GM12873 (cell line): ENCODE data around the gene KMO.

Experiments used
- TF ChIP-seq, protein P1 (sequence below): IDR thresholded peaks from 2 replicates; pipeline ENCODE4 v1.5.1; 2012; ENCODE audit warnings: low read depth, mild to moderate bottlenecking, moderate library complexity, low read length, control low read depth; ENCODE audit not compliant: insufficient read depth; ENCODE audit errors: missing control alignments

Gene KMO

DNA sequence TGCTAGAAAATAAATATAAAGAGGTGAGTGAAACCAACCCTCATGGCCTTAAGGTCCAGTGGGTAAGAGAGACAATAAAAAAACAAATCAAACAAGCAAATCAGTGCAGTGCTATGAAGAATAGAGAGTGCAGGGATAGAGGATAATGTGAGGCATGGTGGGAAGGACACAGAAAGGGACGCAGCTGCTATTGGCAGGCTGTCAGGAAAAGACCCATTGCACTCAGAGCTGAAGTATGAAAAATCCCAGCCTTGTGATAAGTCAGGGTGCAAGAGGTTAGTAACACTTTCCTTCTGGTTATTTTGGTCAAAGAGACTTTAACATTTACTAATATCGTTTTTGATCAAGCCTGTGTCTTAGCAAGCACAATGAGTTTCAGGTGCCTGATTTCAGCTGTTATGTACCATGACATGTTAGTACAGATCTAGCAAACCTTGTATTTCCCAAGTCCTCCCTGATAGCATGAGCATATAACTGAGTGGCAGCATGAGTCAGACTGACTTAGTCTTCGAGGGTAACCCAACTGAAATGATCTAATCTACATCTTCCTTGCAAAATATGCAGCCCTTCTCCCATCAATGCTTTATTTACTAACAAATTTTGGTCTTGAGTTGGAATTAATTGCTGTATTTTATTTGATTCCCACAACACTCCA lies 76.3 kb downstream of the KMO start:
- TF ChIP-seq, protein P1, sequence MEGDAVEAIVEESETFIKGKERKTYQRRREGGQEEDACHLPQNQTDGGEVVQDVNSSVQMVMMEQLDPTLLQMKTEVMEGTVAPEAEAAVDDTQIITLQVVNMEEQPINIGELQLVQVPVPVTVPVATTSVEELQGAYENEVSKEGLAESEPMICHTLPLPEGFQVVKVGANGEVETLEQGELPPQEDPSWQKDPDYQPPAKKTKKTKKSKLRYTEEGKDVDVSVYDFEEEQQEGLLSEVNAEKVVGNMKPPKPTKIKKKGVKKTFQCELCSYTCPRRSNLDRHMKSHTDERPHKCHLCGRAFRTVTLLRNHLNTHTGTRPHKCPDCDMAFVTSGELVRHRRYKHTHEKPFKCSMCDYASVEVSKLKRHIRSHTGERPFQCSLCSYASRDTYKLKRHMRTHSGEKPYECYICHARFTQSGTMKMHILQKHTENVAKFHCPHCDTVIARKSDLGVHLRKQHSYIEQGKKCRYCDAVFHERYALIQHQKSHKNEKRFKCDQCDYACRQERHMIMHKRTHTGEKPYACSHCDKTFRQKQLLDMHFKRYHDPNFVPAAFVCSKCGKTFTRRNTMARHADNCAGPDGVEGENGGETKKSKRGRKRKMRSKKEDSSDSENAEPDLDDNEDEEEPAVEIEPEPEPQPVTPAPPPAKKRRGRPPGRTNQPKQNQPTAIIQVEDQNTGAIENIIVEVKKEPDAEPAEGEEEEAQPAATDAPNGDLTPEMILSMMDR = no peak

- TF ChIP-seq, protein P1 = no peak
These were observed 78.1 kb downstream of the KMO start for GRCh38 chr1:241610056-241610815.

DNA sequence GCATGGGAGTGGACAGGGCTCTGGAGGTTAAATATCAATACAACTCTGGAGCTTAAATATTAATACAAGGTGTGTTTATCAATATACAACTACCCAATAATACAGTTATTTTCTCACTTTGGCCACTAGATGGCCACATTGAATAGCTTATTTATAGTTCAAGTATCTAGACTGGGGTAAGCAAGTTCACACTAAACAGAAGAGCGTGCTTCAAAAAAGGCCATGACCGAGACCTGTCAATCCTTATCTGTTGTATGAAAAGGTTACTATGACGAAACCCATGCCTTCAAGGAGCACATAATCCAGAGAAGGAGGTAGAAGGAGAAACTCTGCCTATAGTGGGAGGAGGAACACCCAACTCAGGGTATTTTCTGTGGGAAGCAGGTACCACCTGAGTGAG lies 78.9 kb downstream of the KMO start:
- TF ChIP-seq, protein P1 = peak; percentile 56

GRCh38 chr1:241611736-241612135 lies 79.6 kb downstream of the KMO start:
- TF ChIP-seq, protein P1 = no peak

DNA sequence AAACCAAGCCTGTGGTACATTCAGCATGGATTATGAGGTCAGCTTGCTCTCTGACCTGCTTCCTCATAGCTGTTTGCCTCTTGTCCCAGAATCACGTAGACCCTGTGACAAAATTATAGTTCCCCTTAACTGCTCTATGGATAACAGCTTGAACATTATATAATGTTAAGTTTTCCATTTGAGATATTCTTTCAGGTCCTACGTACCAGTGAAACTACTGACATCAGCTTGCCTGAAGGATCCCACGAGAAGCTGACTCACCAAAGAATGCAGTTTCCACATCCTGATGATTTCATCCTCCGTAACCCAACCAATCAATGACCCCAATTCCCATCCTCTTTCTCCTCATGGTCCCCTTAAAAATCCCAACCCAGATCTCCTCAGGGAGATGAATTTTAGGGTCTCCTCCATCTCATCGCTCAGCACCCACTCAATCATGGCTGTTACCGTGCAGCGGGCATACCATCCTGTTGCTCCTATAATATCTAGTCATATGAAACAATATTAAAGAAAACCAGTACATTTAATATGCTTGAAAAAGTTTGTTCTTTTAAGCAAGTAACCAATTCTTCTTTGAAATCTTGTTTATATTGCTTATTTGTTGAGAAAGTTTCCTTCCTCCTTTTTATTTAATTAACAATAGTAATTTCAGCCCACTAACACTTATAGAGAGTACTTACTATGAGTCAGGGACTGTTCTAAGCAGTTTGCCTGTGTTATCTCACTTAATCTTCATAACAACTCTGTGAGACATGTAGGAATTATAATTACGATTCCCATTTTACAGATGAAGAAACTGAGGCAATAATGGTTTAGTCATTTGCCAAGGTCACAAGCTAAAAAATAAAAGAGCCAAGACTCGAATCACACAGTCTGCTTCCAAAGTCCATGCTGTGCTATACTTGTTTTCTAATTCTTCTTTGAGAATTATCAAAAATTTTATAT lies 80.6 kb downstream of the KMO start:
- TF ChIP-seq, protein P1 = no peak

DNA sequence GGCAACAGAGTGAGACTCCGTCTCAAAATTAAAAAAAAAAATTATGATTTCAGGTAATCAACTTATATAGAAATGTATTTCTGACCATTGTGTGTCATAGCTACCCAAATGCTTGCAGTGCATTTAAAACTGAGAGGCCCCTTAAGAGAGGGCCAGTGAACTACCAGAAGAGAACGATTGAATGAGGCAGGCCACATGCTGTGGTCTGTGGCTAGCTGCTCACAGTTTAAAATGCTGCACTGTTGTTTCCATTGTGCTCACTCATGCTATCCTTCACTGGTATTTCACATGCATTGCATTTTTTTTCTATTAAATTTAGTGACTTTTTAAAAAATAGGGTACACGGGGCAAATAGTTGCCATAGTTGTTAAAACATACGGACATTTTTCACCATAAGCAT lies 82.0 kb downstream of the KMO start:
- TF ChIP-seq, protein P1 = no peak

- TF ChIP-seq, protein P1 = no peak
These were observed 82.4 kb downstream of the KMO start for GRCh38 chr1:241614572-241614971.
